Epithelial cell of esophagus (primary cell): ENCODE results near the gene RFX7.
A peak's percentile ranks its signal among the peaks of the same experiment; 100 is the strongest.

Source experiments
- DNase-seq: peaks from one replicate; pipeline ENCODE4 v3.0.0; 2010; ENCODE audit warnings: low read depth
- H3K4me3 ChIP-seq: 2 replicates; pipeline ENCODE4 v1.5.1; 2011; ENCODE audit warnings: mild to moderate bottlenecking, low read length, control low read depth
- TF ChIP-seq, protein P1 (sequence below): IDR thresholded peaks from 2 replicates; pipeline ENCODE4 v1.5.1; 2011; ENCODE audit warnings: low read depth, mild to moderate bottlenecking, low read length, control low read depth, inconsistent platforms; ENCODE audit not compliant: insufficient read depth; ENCODE audit errors: missing control alignments

Gene RFX7

DNA sequence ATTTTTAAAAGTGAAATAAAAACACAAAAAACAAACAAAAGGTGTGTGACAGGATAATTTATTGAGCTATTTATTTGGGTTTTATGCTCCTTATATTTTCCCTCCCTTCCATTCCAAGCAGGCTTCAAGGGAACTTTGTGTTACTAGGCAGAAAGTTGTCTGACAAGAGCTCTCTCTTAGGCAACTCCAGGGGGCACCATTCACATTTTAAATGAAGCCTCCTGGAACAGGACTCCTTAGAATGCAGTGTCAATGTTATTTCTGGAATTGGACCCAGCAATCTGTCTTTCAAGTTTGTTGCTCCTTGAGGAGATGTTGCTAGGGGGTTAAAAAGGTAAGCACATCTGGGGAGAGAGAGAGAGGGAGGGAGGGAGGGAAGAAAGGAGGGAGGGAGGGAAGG lies 5.4 kb upstream of the RFX7 start:
- DNase-seq: peak; percentile 82
- TF ChIP-seq, protein P1, sequence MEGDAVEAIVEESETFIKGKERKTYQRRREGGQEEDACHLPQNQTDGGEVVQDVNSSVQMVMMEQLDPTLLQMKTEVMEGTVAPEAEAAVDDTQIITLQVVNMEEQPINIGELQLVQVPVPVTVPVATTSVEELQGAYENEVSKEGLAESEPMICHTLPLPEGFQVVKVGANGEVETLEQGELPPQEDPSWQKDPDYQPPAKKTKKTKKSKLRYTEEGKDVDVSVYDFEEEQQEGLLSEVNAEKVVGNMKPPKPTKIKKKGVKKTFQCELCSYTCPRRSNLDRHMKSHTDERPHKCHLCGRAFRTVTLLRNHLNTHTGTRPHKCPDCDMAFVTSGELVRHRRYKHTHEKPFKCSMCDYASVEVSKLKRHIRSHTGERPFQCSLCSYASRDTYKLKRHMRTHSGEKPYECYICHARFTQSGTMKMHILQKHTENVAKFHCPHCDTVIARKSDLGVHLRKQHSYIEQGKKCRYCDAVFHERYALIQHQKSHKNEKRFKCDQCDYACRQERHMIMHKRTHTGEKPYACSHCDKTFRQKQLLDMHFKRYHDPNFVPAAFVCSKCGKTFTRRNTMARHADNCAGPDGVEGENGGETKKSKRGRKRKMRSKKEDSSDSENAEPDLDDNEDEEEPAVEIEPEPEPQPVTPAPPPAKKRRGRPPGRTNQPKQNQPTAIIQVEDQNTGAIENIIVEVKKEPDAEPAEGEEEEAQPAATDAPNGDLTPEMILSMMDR: peak; percentile 62
- H3K4me3 ChIP-seq: no peak overlapping the region

DNA sequence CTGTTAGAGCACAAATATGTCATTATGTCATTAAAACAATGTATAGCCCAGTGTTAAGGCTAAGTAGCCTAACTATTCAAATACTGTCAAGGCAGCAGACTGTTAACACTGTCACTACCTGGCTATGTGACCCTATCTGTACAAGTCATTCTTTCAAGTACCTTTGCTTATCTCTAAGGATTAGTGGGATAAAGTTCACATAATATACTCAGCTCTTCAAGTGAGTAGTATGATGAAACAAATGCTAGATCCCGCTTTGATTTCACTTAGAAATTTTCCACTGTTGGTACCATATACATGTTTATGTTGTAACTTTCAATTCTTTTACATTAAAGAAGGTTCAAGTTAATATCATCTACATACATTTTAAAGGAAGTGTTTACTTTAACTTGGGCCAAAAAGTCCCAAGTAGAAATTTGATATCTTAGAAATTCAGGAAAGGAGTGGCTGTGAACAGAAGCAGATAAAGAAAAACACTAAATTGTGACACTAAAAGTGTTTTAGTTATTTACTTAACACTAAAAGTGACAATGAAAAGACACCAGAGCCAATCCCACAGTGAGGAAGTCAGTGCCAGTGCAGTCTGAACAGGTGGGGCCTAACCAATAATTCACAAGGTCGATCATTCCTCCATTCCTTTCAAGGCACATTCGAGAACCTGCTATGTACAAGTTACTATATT lies 4.8 kb upstream of the RFX7 start:
- DNase-seq: no peak
- TF ChIP-seq, protein P1: no peak
- no peak overlapping the region for H3K4me3 ChIP-seq

DNA sequence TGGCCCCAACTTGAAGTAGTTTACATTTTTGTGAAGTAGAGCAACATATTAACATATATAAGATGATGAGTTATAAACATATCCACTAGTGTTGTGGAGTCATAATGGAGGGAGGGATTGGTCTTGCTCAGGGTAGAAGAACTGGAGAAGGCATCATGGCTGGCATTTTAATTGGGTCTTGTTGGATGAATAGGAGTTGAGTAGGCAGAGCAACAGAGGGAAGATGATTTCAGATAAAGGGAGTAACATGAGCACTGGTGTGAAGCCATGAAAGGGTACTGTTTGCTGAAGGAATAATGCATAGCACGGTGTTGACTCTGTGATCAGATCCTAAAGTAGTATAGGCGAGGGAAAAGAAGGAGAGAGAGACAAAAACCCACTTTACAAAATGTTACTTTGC lies 3.6 kb upstream of the RFX7 start:
- no peak for DNase-seq
- TF ChIP-seq, protein P1: no peak
- no peak overlapping the region for H3K4me3 ChIP-seq

DNA sequence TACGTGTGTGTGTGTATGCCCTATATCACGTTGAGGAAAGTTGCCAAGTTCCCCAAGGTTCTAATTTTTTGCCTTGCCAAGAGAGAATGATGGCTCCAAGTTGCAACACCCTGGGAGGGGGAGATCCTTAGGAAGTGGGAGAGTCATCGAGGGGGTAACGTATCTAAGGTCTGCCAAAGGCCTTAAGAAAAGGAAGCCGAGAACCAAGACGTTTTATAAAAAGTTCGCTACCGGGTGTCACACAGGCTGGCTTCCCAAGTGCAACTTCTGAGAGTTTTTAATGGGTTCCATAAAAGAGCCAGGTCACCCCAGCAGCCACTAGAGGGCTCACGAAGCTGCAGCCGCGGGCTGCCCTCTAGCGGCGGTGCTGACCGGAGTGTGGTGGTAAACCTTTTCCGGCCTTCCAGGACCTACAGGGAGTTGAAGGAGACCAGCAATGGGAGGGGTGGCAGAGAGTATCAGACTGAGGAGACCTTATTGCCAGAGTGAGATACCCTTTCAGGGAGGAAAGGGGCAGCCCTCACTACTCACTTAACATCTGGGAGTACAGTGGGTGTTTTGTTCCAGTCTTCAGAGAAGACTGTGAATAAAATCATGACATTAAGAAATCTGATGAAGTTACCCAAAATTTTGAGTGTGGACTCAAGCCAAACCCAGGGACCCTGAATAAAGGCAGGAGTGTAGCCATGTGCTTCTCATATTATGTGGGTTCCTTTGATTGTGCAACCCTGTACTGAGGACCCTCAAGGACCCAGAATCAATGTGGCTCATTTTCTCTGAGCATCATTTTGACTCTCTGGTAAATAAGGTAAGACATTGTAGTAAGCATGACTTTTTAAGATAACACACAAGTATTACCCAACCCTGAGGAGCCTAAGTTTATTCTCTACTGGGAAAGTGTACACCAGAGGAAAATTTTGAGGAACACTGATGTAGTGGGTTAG lies 2.5 kb upstream of the RFX7 start:
- TF ChIP-seq, protein P1: peak; percentile 100
- DNase-seq: peak; percentile 89
- peak overlapping the region; percentile 43 for H3K4me3 ChIP-seq

DNA sequence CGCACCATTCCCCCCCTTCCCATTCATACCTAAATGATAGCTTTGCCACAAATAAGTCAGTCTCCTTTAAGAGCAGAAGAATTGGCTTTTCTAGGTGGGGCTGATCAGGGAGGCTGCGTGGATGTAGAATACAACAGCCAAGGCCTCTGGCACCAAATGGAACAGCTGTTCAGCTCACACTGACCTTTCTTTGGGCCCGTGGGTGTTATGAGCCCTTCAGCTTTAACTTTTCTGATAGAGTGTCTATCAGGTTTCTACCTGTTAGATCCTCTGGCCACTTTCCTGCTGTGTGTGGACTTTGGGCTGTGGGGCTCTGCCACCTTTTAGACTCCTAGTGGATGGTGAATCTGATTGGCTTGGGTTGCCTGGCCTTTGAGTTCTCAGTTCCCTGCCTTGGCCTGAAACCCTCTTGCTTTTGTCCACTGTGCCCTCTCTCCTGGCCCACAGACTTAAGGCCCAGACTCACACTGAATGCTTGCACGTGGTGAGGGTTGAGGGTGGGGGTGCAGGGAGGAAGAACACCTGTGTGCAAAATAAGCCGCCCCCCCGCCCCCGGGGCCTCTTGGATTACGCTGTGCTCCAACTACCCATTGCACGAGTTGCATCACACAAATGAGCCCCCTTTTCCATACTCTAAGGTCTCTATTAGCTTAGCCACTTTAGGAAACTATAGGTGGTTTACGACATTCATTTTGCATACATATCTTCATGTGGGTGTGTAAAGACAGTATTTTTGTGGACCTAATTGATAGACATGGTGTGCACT lies 1.3 kb upstream of the RFX7 start:
- TF ChIP-seq, protein P1: no peak

DNA sequence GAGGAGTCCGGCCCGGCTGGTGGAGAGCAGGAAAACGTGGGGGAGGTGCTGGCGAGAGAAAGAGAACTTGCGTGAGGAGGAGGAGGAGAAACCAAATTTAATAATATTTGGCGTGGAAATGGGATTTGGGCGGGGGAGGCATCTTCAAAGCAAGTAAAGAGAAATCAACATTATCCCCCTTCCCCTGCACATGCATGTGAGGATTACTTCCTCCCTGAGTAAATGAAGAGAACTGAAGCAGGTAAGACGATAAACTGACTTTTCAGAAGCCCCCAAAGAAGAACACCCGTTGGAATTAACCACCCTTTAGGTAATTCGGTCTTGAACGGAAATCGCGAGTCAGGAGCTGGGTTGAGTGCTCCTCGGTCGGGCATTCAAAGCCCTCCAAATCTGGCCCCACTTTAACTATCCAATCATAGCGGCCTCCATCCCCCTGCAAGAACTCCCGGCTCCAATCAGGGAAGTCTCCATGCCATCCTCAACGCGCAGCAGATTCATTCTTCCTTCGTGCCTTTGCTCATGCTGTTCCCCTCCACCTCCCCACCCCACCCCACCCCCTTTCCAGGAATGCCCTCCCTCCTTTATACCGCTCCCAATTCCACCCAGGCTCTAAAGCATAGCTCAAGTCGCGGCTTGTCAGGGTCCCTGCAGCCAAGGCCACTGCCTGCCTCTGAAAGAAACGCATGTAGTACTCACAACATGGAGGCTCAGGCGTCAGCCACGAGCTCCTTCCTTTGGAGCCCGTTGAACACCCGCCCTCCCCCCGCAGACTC lies 545 bp upstream of the RFX7 start:
- peak overlapping the region; percentile 70 for H3K4me3 ChIP-seq
- DNase-seq: peak; percentile 92
- TF ChIP-seq, protein P1: no peak

More for the DNA sequence above, 1.3 kb upstream of the RFX7 start:
- DNase-seq: no peak
- H3K4me3 ChIP-seq: peak overlapping the region; percentile 70
